GM19023 (cell line): ENCODE results near the gene DYNC1I1.

Experiments
- ATAC-seq: cut with Tn5 transposase; IDR thresholded peaks from one replicate; pipeline ENCODE4 v1.9.1; 2021; ENCODE audit warnings: mild to moderate bottlenecking, moderate library complexity; ENCODE audit not compliant: unreplicated experiment

The DYNC1I1 gene

DNA sequence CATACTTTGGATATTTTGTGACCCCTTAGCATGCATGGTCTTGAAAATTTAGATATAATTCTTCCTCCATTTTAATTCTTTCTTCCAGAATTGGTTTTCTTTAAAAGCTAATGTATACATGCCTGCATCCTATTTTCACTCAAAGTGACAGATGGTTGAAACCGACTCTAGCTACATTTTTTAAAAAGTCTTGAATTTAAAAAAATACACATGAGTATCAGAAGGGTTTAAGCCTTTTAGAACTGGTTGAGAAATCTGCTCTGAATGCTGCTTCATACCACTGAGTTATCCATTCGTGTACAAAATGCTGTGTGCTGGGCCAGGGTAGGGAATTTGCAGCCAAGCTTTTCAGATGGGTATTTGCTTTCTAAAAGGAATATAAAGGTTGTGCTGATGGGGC lies 16.5 kb downstream of the DYNC1I1 start:
- no peak for ATAC-seq

DNA sequence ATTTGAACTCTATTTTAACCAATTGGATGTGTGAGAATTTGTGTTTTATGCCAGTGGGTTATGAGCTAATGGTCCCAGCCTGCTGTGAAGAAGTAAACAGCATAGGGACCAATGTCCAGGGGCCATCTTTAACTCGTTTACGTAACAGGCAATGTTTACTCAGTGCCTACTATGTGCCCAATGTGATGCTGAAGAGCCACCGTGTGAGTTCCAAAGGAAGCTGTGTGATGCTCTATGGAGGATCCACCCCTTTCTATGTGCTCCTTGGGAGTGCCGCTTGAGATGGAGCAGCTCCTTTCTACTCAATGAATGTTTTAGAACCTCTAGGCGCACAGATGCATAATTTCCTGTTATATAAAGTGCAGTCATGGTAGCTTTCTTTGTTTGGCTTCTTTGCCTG lies 21.3 kb downstream of the DYNC1I1 start:
- ATAC-seq: no peak

GRCh38 chr7:95794917-95795515 lies 22.7 kb downstream of the DYNC1I1 start:
- ATAC-seq: no peak

- no peak for ATAC-seq
Observed at GRCh38 chr7:95796617-95797016, 24.3 kb downstream of the DYNC1I1 start.

DNA sequence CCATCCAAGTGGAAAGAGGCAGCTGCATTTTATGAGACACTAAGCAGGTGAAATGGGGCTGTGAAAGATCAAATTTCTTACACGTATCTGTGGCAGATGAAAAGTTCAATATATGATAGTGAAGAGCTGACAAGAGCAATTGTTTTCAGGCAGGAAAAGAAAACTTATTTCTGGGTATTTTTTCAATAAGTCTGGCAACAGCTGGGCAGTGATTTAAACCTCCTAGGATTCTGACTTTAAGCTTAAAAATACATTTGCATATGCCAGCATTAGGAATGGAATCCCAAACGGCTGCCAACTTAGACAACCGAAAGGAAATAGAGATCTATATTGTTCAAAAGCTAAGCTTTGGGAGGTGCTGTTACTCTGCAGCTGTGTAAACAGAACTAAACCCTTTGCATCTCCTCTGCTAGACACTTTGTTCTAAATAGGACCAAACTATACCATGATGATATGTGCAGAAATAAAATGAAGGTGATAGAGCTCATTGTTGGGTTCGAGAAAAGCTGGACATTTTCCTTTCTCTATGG lies 26.1 kb downstream of the DYNC1I1 start:
- ATAC-seq: no peak

DNA sequence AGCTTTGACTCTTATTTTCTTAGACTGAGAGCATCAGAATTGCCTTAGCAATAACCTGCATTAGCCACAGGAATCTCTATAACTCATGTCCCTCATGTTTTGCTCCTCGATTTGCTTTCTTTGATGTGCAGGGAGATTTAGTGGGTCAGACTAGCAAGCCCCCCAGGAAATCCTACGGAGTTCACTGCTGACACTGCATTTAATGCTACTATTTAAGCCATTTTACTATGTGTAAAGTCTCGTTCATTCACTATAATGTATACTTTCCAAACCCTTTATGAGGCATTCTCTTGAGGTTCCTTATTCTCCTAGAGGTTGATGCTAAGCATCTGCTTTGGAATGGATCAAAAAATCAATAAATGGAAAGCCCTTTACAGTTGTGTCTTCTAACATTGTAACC lies 28.4 kb downstream of the DYNC1I1 start:
- no peak for ATAC-seq

GRCh38 chr7:95802270-95802669 lies 29.9 kb downstream of the DYNC1I1 start:
- ATAC-seq: no peak

DNA sequence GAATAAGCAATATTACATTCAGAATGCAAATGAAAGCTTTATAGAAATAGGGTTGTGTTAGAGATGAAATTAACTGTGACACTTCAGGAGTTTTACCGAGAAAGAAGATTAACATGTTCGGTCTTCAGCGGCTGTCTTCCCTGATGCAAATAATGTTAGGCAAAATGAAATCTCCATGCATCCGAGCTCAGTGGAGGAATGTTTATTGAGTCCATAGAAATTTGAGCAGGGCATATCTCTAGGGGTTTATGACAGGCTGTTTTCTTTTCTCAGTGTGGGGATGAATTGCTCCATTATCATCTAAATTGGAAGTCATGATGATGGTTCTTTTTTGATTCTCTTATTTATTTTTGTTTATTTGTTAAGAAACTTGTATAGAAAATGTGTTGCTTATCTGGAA lies 31.7 kb downstream of the DYNC1I1 start:
- no peak for ATAC-seq

GRCh38 chr7:95805909-95806308 lies 33.6 kb downstream of the DYNC1I1 start:
- ATAC-seq: no peak

- ATAC-seq: no peak
Observed at GRCh38 chr7:95808396-95808795, 36.0 kb downstream of the DYNC1I1 start.

GRCh38 chr7:95811846-95812445 lies 39.6 kb downstream of the DYNC1I1 start:
- ATAC-seq: no peak

- no peak for ATAC-seq
Observed at GRCh38 chr7:95814721-95815120, 42.4 kb downstream of the DYNC1I1 start.

- no peak for ATAC-seq
Observed at GRCh38 chr7:95817866-95818640, 45.7 kb downstream of the DYNC1I1 start.

- ATAC-seq: no peak
Observed at GRCh38 chr7:95820778-95821177, 48.4 kb downstream of the DYNC1I1 start.

- no peak for ATAC-seq
Observed at GRCh38 chr7:95822717-95823116, 50.4 kb downstream of the DYNC1I1 start.

GRCh38 chr7:95824616-95825015 lies 52.3 kb downstream of the DYNC1I1 start:
- ATAC-seq: no peak

DNA sequence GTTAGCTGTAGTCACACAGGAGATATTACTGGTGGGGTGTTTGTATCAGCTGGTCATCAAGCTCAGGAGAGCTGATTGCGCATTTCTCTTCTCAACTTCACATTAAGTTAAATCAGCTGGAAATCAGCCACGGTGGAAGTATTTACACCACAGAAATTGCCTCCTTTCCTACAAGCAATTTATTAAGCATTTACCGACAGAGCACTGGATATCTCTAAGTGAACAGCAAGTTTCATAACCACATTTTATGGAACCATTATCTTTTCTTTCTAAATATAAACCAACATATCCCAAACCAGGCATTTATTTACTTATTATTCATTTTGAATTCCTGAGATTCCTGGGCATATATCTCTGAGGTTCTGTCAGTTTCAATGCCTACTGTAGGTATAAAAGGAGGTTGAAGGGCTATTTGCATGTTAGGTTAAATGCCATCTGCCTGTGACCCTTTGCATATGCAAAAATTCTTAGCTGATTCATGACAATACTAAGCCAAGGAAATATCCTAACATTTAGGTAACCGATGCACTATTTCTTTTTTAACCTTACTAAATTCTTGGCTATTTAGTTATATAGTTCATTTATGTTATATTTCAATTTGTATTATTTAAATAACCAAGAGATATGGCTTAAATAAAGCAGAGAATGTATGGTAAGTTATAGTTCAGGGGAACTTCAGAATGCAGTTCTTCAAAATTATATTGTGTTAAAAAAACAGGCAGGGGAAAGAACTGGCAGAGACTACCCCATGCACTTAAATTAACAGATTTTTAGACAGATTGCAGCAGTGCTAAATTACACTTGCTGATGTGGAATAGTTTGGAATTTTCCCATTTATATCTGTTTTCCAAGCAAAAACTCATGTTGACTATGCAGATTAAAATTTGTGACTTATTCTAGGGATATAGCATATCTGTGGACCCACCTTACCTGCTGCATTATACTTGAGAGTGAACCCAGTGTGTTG lies 56.8 kb downstream of the DYNC1I1 start:
- no peak for ATAC-seq

- peak; percentile 82 for ATAC-seq
Observed at GRCh38 chr7:95840953-95841950, 68.9 kb downstream of the DYNC1I1 start.

GRCh38 chr7:95843286-95843685 lies 70.9 kb downstream of the DYNC1I1 start:
- ATAC-seq: no peak

DNA sequence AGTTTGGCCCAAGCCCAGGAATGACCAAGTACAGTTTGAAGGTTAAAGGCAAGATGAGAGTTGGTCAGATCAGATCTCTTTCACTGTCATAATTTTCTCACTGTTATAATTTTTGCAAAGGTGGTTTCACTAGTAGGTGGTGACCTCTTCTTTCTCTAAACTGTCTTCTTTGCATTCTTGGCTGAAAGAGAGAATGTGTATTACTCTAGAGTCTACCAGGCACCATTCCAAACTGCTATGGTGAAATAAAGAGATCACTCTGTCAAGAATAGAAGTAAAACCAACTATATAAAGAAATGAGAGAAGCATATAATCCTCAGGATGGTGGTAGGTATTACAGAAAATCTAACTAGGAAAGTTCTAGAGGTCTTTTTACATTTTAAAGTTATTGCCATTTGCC lies 72.7 kb downstream of the DYNC1I1 start:
- ATAC-seq: no peak
